ENCODE measurements around the gene AKT1S1. TPM values are rescaled to one million over a fixed set of nuclear protein-coding genes. Genes with fewer than 3 reads are reported as not detected.

Gene AKT1S1
- total RNA-seq, 1 experiment from 2014 or later = 70.6 TPM

GRCh38 chr19:49880162-49880869, 3.2 kb upstream of the AKT1S1 start:
- Histone ChIP-seq H3K4me1 (ENCODE audit: control insufficient read depth in 1 of 2, insufficient read depth in 2 of 2, low read length in 2 of 2) (peaks cover 10 to 28% of the 10 kb centered on the region in 2 experiments), H3K27me3 (ENCODE audit: insufficient read depth, low read length) (no peaks in the 10 kb centered on the region), H3K9ac (ENCODE audit: low read length) (no peak overlapping the region), H3K9me3 (ENCODE audit: control insufficient read depth in 1 of 2, insufficient read depth in 1 of 2, low read depth in 1 of 2, low read length in 2 of 2) (peaks cover 0 to 6% of the 10 kb centered on the region in 2 experiments; a peak in 1 of 4 replicates), H3K27ac (ENCODE audit: low read depth, low read length) (no peak overlapping the region), H3K9me2 (ENCODE audit: insufficient read depth) (no peaks in the 10 kb centered on the region), H4K20me1 (ENCODE audit: insufficient read depth) (no peaks in the 10 kb centered on the region), H3K36me3 (ENCODE audit: control insufficient read depth in 1 of 2, insufficient read depth in 2 of 2, low read length in 2 of 2) (peaks cover 12 to 18% of the 10 kb centered on the region in 2 experiments), H3K79me2 (ENCODE audit: insufficient read depth, low read length) (peaks cover 16% of the 10 kb centered on the region), H2AFZ (ENCODE audit: low read depth, low read length, poor library complexity, severe bottlenecking) (no peak overlapping the region), H3K4me3 (replicated peaks in 1 of 2; ENCODE audit: low read depth in 1 of 2, low read length in 2 of 2) (no peak overlapping the region), H3K4me2 (ENCODE audit: low read length) (no peak overlapping the region)
- intact Hi-C loops (cut with micrococcal nuclease) = no loop called here
- TF ChIP-seq TCF7L2 (IDR thresholded peaks at IDR 0.05; ENCODE audit: borderline replicate concordance, extremely low read depth, insufficient read depth, insufficient read length) (no peak), ZNF274 (IDR thresholded peaks at IDR 0.05; ENCODE audit: low read depth, low read length) (no peak), ZFX (IDR thresholded peaks at IDR 0.05) (no peak), RAD21 (IDR thresholded peaks at IDR 0.05; ENCODE audit: low read depth) (no peak), EZH2phosphoT487 (IDR thresholded peaks at IDR 0.05; ENCODE audit: borderline replicate concordance) (no peak), FOSL1 (IDR thresholded peaks at IDR 0.05; ENCODE audit: low read depth) (no peak), CBX3 (IDR thresholded peaks at IDR 0.05; ENCODE audit: low read depth) (no peak), JUND (IDR thresholded peaks at IDR 0.05) (no peak), POLR2AphosphoS5 (IDR thresholded peaks at IDR 0.05; ENCODE audit: low read depth, low read length) (no peak), SP1 (IDR thresholded peaks at IDR 0.05; ENCODE audit: low read depth) (no peak), REST (IDR thresholded peaks at IDR 0.05; ENCODE audit: low read depth) (no peak), MAX (IDR thresholded peaks at IDR 0.05) (no peak), ATF3 (IDR thresholded peaks at IDR 0.05) (no peak), POLR2A (IDR thresholded peaks at IDR 0.05; ENCODE audit: borderline replicate concordance, extremely low read depth, insufficient read depth, insufficient read length) (no peak), CTCF (IDR thresholded peaks at IDR 0.05 in 2 of 3, conservative IDR thresholded peaks at IDR 0.05 in 1 of 3; ENCODE audit: borderline replicate concordance in 1 of 3, insufficient read depth in 1 of 3, low read depth in 2 of 3, low read length in 2 of 3) (no peak)
- CTCF ChIA-PET = no interaction called here
- RAD21 ChIA-PET (ENCODE audit: low non-redundant PET in 1 of 2, low total read pairs in 2 of 2, uncharacterized antibody in 2 of 2, unreplicated experiment in 2 of 2) = no interaction called here
- POLR2A ChIA-PET = no interaction called here
- DNase-seq (ENCODE audit: low read depth, low spot score) = no peak
- no TSS peak for BruUV-seq (replicated peaks)
- no peak for ATAC-seq
